GM12892 (cell line): ENCODE data around the gene OR10T2. TPM values are rescaled to one million over a fixed set of nuclear protein-coding genes. Genes with fewer than 3 reads are reported as not detected.
"Not testable (repeated sequence)": the region's sequence is repeated elsewhere in the genome, so short reads cannot be mapped to it uniquely, and the experiment has no call there.

Experiments
- DNase-seq: peaks from one replicate; pipeline ENCODE4 v3.0.0; 2011; ENCODE audit not compliant: insufficient read length
- FAIRE-seq: peaks from 2 replicates; lab custom pipeline; 2011; peaks lifted over from hg19 to GRCh38; lab: Jason Lieb, UNC
- POLR2A ChIP-seq: IDR thresholded peaks from 2 replicates; pipeline ENCODE4 v1.6.1; 2011; ENCODE audit warnings: low read depth, low read length, control low read depth
- POLR2AphosphoS5 ChIP-seq: IDR thresholded peaks from 2 replicates; pipeline ENCODE4 v1.6.1; 2011; ENCODE audit warnings: low read depth, low read length, control low read depth
- TAF1 ChIP-seq: IDR thresholded peaks from 2 replicates; pipeline ENCODE4 v1.6.1; 2011; ENCODE audit warnings: low read depth, mild to moderate bottlenecking, control low read depth, low read length, borderline replicate concordance
- polyA plus RNA-seq: library from polyadenylated mRNA; unstranded; fragments of >200 nt; gene quantifications from one replicate; pipeline ENCODE4 v1.2.1, GENCODE V29; 2012; ENCODE audit warnings: missing spikeins, inconsistent platforms; ENCODE audit not compliant: missing spikeins

OR10T2 gene
- polyA plus RNA-seq = not detected

GRCh38 chr1:158398818-158399514, at the start of gene OR10T2:
TSS of gene OR10T2 (minus strand) at chr1:158399466. CDS start at chr1:158399466, 0 bp downstream.
- no peak for DNase-seq
- TF ChIP-seq TAF1 = no peak
- TF ChIP-seq POLR2A = no peak
- TF ChIP-seq POLR2AphosphoS5 = no peak
- no peak for FAIRE-seq

DNA sequence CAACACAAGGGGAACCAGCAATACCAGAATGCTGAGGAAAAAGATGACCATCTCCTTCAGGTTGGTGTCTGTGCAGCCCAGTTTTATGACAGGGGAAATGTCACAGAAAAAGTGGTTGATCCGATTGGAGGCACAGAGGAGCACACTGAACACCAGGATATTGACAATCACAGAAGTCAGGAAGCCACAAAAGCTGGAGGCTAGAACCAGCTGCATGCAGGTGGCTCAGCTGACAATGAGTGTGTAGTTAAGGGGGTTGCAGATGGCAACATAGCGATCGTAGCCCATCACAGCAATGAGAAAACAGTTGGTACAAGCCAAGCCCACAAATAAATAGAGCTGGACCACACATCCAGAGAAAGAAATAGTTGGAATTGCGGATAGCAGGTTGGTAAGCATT, 46.1 kb upstream of the OR10T2 start:
- FAIRE-seq (no peak), DNase-seq (no peak)
- TF ChIP-seq POLR2AphosphoS5 (no peak), TAF1 (no peak), POLR2A (no peak)

DNA sequence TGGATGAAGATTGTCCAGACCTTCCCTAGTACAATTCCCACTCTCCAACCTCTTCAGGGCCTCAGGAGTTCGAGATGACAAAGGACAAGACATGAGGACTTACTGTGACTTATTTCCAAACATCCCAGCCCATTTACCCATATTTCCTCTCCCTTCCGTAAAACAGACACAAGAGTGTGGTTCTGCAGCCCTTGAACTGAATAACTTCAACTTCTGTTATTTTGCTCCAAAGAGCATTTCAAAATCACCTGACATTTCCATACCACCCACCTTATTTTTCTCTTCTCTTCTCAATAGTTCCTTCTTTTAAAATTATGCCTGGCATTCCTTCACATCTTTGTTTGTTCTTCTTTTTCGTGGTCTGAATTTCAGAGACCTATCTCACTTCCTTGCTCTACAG, 35.5 kb upstream of the OR10T2 start:
- FAIRE-seq (no peak), DNase-seq (no peak)
- TF ChIP-seq TAF1 (no peak), POLR2AphosphoS5 (no peak), POLR2A (no peak)

DNA sequence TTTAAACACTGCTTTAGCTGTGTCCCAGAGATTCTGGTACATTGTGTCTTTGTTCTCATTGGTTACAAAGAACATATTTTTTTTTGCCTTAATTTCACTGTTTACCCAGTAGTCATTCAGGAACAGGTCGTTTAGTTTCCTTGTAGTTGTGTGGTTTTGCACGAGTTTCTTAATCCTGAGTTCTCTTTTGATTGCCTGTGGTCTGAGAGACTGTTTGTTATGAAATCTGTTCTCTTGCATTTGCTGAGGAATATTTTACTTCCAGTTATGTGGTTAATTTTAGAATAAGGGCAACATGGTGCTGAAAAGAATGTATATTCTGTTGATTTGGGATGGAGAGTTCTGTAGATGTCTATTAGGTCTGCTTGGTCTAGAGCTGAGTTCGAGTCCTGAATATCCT, 30.9 kb upstream of the OR10T2 start:
- not testable (repeated sequence) for FAIRE-seq, DNase-seq

DNA sequence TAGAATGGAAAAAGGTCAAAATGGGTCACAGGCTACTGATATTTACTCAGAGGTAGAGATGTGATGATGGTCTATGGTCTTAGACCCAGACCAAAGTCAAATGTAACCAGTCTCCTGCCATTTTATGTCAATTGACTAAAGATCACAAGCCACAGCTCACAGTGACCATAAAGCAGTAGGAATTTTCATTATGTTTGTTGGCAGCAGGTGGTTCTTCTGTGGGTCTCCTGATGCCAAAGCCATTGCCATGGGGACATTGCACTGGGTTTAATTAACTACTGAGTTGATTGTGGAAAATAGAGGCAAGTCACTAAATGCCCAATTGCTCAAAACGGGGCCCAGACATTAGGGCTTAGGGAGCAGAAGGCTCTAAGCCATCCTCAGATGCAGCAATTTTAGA, 26.9 kb upstream of the OR10T2 start, which contains the start of gene OR10K2:
OR10K2 (minus strand) TSS at position 101 of the 400 bp plus-strand sequence. CDS start 5,371 bp downstream, outside the sequence.
- TF ChIP-seq POLR2AphosphoS5 (no peak), TAF1 (no peak), POLR2A (no peak)
- FAIRE-seq (no peak), DNase-seq (no peak)

GRCh38 chr1:158425027-158425426, 25.8 kb upstream of the OR10T2 start:
- FAIRE-seq = no peak
- no peak for TF ChIP-seq POLR2A
- TF ChIP-seq TAF1 = no peak
- no peak for TF ChIP-seq POLR2AphosphoS5
- DNase-seq = no peak

DNA sequence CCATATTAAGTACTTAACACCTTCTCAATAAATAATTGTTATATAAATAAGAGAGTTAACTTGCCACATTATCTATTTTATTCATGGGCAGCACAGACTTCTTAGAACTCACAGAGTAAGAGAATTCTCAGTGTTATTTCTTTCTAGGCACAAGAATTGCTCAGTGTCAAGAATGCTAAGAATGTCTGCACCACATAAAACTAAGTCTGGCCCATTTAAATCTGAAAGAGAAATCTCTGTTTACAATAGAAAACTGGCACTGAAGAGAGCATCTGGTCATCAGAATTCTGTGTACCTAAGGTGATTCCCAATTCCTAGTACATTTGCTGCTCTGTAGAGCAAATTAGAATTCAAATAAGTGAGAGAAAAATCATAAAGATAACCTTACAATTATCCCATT, 22.9 kb upstream of the OR10T2 start:
- DNase-seq (no peak), FAIRE-seq (no peak)
- TF ChIP-seq POLR2A (no peak), TAF1 (no peak), POLR2AphosphoS5 (no peak)

GRCh38 chr1:158417586-158417985, 18.3 kb upstream of the OR10T2 start:
- no peak for DNase-seq
- no peak for TF ChIP-seq TAF1
- no peak for TF ChIP-seq POLR2AphosphoS5
- TF ChIP-seq POLR2A = no peak
- FAIRE-seq = no peak

GRCh38 chr1:158414651-158415345, 15.5 kb upstream of the OR10T2 start:
- TF ChIP-seq POLR2AphosphoS5 (no peak), TAF1 (no peak), POLR2A (no peak)
- no peak for FAIRE-seq
- DNase-seq = no peak

- TF ChIP-seq TAF1 (no peak), POLR2AphosphoS5 (no peak), POLR2A (no peak)
- FAIRE-seq = no peak
- no peak for DNase-seq
Measured at GRCh38 chr1:158407092-158407491, 7.8 kb upstream of the OR10T2 start.

DNA sequence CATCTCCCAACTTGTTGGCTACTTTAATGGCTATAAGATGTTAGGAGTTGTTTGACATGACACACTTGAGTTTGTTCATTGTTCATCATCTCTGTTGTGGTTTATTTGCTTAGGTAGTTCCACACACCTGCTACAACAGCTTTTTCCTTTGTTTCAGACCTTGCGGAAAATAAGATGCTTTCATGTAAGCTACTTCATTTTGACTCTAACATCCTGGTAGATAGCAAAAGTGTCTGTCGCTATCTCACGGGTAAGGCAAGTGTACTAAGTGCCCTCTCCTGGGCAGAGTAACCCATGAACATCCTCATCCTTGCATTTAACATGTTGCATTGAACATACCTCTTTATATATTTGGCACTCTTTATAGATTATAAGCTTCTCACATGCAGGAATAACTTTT, 1.6 kb upstream of the OR10T2 start:
- TF ChIP-seq POLR2AphosphoS5 (no peak), POLR2A (no peak), TAF1 (no peak)
- no peak for FAIRE-seq
- no peak for DNase-seq

DNA sequence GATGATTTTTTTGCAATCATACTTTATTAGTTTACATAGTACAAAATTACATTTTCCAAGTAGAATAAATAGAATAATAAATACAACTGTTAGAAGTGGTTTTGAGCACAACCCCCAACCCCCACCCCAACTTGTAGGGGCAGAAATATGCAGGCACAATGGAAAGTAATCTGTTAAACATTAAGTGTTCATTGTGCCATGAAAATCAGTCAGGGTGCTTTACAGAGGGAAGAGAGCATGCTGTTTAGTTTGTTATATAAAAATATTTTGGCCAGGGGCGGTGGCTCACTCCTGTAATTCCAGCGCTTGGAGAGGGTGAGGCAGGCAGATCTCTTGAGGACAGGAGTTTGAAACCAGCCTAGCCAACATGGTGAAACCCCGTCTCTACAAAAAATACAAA, 2.6 kb downstream of the OR10T2 start:
- TF ChIP-seq TAF1 (no peak), POLR2AphosphoS5 (no peak)
- DNase-seq = no peak
- FAIRE-seq = no peak

DNA sequence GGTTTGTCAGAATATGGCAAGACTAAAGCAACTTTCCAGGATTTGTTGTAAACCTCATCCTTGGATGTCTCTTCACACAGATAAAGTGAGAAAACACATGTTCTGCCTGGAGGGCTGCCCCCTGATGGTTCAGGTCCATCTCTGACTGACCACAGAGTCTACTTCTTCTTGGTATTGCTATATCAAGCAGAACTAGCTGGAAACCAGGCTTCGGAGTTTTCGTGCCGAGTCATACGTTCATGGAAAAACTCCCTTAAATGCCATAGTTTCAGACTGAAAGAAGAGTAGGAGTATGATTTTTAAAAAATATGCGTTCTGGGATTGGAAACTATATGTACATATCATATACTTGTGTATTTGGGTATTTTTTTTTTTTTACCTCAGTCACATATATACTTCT, 5.8 kb downstream of the OR10T2 start:
- FAIRE-seq = no peak
- DNase-seq = no peak
- TF ChIP-seq POLR2A = no peak
- TF ChIP-seq TAF1 = no peak
- no peak for TF ChIP-seq POLR2AphosphoS5
